K562 (cell line): ENCODE measurements around the gene LAMA5. TPM values are rescaled to one million over a fixed set of nuclear protein-coding genes. Genes with fewer than 3 reads are reported as not detected.

Experiments
- CEBPG ChIP-seq, 3 experiments: fragments of 200-800 bp in 1 of 3; sonication (Bioruptor generic) in 1 of 3; sonication (generic) in 1 of 3; formaldehyde crosslinking in 1 of 3; IDR thresholded peaks in 2 of 3; conservative IDR thresholded peaks in 1 of 3; 2 replicates each; pipeline versions ENCODE4 v1.6.1 to v1.8.0; 2016 to 2022; ENCODE audit warnings: missing compliant biosample characterization in 2 of 3, missing genetic modification characterization in 2 of 3, mild to moderate bottlenecking in 1 of 3, missing genetic modification reagents in 1 of 3
- CLOCK ChIP-seq: fragments of 250-450 bp; sonication (Bioruptor Pico); IDR thresholded peaks from 2 replicates; pipeline ENCODE4 v1.4.0; 2020; ENCODE audit warnings: mild to moderate bottlenecking, moderate library complexity, borderline replicate concordance
- HNRNPLL ChIP-seq: fragments of 200-400 bp; formaldehyde crosslinking; IDR thresholded peaks from 2 replicates; pipeline ENCODE4 v1.6.1; 2017; ENCODE audit warnings: low read length, low read depth, mild to moderate bottlenecking; ENCODE audit not compliant: poor library complexity, severe bottlenecking
- ILF3 ChIP-seq: fragments of 450-650 bp; IDR thresholded peaks from 2 replicates; pipeline ENCODE4 v1.6.1; 2018; ENCODE audit warnings: antibody characterized with exemption, mild to moderate bottlenecking, moderate library complexity, borderline replicate concordance
- LEF1 ChIP-seq: fragments of 450-650 bp; IDR thresholded peaks from 2 replicates; pipeline ENCODE4 v1.6.1; 2016; ENCODE audit warnings: mild to moderate bottlenecking
- MAZ ChIP-seq, 2 experiments: fragments of 450-650 bp in 1 of 2; sonication (generic) in 1 of 2; formaldehyde crosslinking; IDR thresholded peaks in 1 of 2; conservative IDR thresholded peaks in 1 of 2; 2 replicates each; pipeline versions ENCODE4 v1.4.0 to v1.5.0; 2020; ENCODE audit warnings: mild to moderate bottlenecking in 1 of 2, missing genetic modification reagents in 1 of 2
- MEF2D ChIP-seq: conservative IDR thresholded peaks from 2 replicates; pipeline ENCODE4 v1.6.1; 2016; ENCODE audit warnings: low read depth, missing genetic modification characterization, missing compliant biosample characterization
- MXI1 ChIP-seq: IDR thresholded peaks from 2 replicates; pipeline ENCODE4 v1.6.1; 2011; ENCODE audit warnings: low read depth, mild to moderate bottlenecking, improper control_type of control experiment, low read length
- NFE2 ChIP-seq: IDR thresholded peaks from 2 replicates; pipeline ENCODE4 v1.6.1; 2014; ENCODE audit warnings: antibody characterized with exemption, low read depth
- NFRKB ChIP-seq: fragments of 450-650 bp; IDR thresholded peaks from 2 replicates; pipeline ENCODE4 v1.6.1; 2016; ENCODE audit warnings: low read depth
- NR2C2 ChIP-seq, 2 experiments: fragments of 200-800 bp in 1 of 2; sonication (Bioruptor generic) in 1 of 2; sonication (generic) in 1 of 2; formaldehyde crosslinking in 1 of 2; IDR thresholded peaks; 2 replicates each; pipeline versions ENCODE4 v1.6.1 to v1.8.0; 2016 to 2022; ENCODE audit warnings: mild to moderate bottlenecking in 1 of 2, missing compliant biosample characterization in 1 of 2, missing genetic modification characterization in 1 of 2, missing genetic modification reagents in 1 of 2
- POLR2A ChIP-seq: fragments of 450-650 bp; conservative IDR thresholded peaks from 2 replicates; pipeline ENCODE4 v1.6.1; 2016
- POLR3G ChIP-seq: IDR thresholded peaks from 2 replicates; pipeline ENCODE4 v1.6.1; 2011; ENCODE audit not compliant: insufficient read length, insufficient replicate concordance; ENCODE audit errors: extremely low read depth
- RBM15 ChIP-seq: fragments of 200-400 bp; formaldehyde crosslinking; IDR thresholded peaks from 2 replicates; pipeline ENCODE4 v1.6.1; 2018; ENCODE audit warnings: mild to moderate bottlenecking, low read length, moderate library complexity; ENCODE audit not compliant: insufficient read depth
- SAFB ChIP-seq: fragments of 200-400 bp; formaldehyde crosslinking; IDR thresholded peaks from 2 replicates; pipeline ENCODE4 v1.6.1; 2017; ENCODE audit warnings: low read depth, low read length, borderline replicate concordance
- ZNF408 ChIP-seq: fragments of 250-450 bp; sonication (Bioruptor Pico); IDR thresholded peaks from 2 replicates; pipeline ENCODE4 v1.4.0; 2020; ENCODE audit warnings: low read depth, mild to moderate bottlenecking, moderate library complexity
- ZNF57 ChIP-seq: fragments of 450-650 bp; formaldehyde crosslinking; IDR thresholded peaks from 2 replicates; pipeline ENCODE4 v1.4.0; 2020; ENCODE audit warnings: mild to moderate bottlenecking, moderate library complexity
- polyA plus RNA-seq, 8 experiments: library from polyadenylated mRNA; depleted of rRNA in 4 of 8; stranded (reverse) in 5 of 8; unstranded in 3 of 8; fragments of >200 nt; fragmentation: Nextera tagmentation in 2 of 8; fragmentation: Illumina TruSeq in 1 of 8; extraction: Ambion mirVana in 2 of 8; extraction: Trizol in 1 of 8; gene quantifications; 2 replicates each; pipeline versions ENCODE4 v1.2.1 to v1.2.3, GENCODE V29; 2011 to 2014; ENCODE audit warnings: inconsistent platforms in 1 of 8, missing spikeins in 1 of 8
- total RNA-seq, 7 experiments: library from RNA; depleted of rRNA in 6 of 7; stranded (reverse); fragments of >200 nt in 6 of 7; fragmentation: Illumina TruSeq in 2 of 7; extraction: Trizol in 2 of 7; gene quantifications; 2 replicates each; pipeline versions ENCODE4 v1.2.1 to v1.2.3, GENCODE V29; 2011 to 2021; ENCODE audit warnings: low replicate concordance in 1 of 7
- TF ChIP-seq, protein P1 (sequence below): fragments of 250-450 bp; sonication (Bioruptor Pico); IDR thresholded peaks from 2 replicates; pipeline ENCODE4 v1.8.0; 2022; ENCODE audit warnings: moderate library complexity, mild to moderate bottlenecking, inconsistent platforms
- TF ChIP-seq, protein P2 (sequence below), 2 experiments: fragments of 450-650 bp in 1 of 2; sonication (generic) in 1 of 2; formaldehyde crosslinking in 1 of 2; IDR thresholded peaks in 1 of 2; conservative IDR thresholded peaks in 1 of 2; 2 replicates each; pipeline versions ENCODE4 v1.6.1 to v1.8.1; 2016 to 2023; ENCODE audit warnings: mild to moderate bottlenecking in 2 of 2, moderate library complexity in 2 of 2, inconsistent platforms in 1 of 2, missing genetic modification reagents in 1 of 2
- TF ChIP-seq, protein P3 (sequence below): IDR thresholded peaks from 2 replicates; pipeline ENCODE4 v1.6.1; 2011; ENCODE audit warnings: borderline replicate concordance, low read depth, mild to moderate bottlenecking, moderate library complexity, low read length; ENCODE audit not compliant: insufficient read depth, poor library complexity, severe bottlenecking

LAMA5 gene
- total and polyA plus RNA-seq, 9 of the 15 experiments (the other 6 are each of a cell fraction or from before 2014, with no cell fraction given) = 0.31 to 101 (median 7.8) TPM

- no peak for TF ChIP-seq CLOCK
- no peak for TF ChIP-seq POLR2A
- TF ChIP-seq MAZ (CRISPR knock-in tag; conservative IDR thresholded peaks at IDR 0.05 in 1 of 2, IDR thresholded peaks at IDR 0.05 in 1 of 2) = peak; percentile 50 to 95
- TF ChIP-seq, protein P1, sequence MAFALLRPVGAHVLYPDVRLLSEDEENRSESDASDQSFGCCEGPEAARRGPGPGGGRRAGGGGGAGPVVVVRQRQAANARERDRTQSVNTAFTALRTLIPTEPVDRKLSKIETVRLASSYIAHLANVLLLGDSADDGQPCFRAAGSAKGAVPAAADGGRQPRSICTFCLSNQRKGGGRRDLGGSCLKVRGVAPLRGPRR (CRISPR knock-in tag) = no peak
- TF ChIP-seq NFRKB = no peak
- TF ChIP-seq, protein P2, sequence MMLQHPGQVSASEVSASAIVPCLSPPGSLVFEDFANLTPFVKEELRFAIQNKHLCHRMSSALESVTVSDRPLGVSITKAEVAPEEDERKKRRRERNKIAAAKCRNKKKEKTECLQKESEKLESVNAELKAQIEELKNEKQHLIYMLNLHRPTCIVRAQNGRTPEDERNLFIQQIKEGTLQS (IDR thresholded peaks at IDR 0.05) = peak; percentile 56
- TF ChIP-seq, protein P2 (CRISPR knock-in tag; conservative IDR thresholded peaks at IDR 0.05) = no peak
- TF ChIP-seq ZNF57 (CRISPR knock-in tag) = no peak
- TF ChIP-seq, protein P3, sequence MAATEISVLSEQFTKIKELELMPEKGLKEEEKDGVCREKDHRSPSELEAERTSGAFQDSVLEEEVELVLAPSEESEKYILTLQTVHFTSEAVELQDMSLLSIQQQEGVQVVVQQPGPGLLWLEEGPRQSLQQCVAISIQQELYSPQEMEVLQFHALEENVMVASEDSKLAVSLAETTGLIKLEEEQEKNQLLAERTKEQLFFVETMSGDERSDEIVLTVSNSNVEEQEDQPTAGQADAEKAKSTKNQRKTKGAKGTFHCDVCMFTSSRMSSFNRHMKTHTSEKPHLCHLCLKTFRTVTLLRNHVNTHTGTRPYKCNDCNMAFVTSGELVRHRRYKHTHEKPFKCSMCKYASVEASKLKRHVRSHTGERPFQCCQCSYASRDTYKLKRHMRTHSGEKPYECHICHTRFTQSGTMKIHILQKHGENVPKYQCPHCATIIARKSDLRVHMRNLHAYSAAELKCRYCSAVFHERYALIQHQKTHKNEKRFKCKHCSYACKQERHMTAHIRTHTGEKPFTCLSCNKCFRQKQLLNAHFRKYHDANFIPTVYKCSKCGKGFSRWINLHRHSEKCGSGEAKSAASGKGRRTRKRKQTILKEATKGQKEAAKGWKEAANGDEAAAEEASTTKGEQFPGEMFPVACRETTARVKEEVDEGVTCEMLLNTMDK = peak; percentile 87
- TF ChIP-seq MEF2D = 0 out of 2 replicates have a peak, but pooled peaks have one; percentile 22
- TF ChIP-seq LEF1 = no peak
- TF ChIP-seq POLR3G = no peak
- TF ChIP-seq SAFB = no peak
- TF ChIP-seq HNRNPLL = peak; percentile 9
- peak; percentile 89 for TF ChIP-seq CEBPG (CRISPR knock-in tag; IDR thresholded peaks at IDR 0.05)
- peak; percentile 89 to 92 for TF ChIP-seq CEBPG (tag; conservative IDR thresholded peaks at IDR 0.05 in 1 of 2, IDR thresholded peaks at IDR 0.05 in 1 of 2)
- 0 out of 2 replicates have a peak, but pooled peaks have one; percentile 25 for TF ChIP-seq ILF3
- TF ChIP-seq MXI1 = 0 out of 2 replicates have a peak, but pooled peaks have one; percentile 38
- TF ChIP-seq RBM15 = no peak
- 0 out of 2 replicates have a peak, but pooled peaks have one; percentile 23 for TF ChIP-seq NR2C2 (CRISPR knock-in tag; IDR thresholded peaks at IDR 0.05)
- TF ChIP-seq NR2C2 (tag; IDR thresholded peaks at IDR 0.05) = 0 out of 2 replicates have a peak, but pooled peaks have one; percentile 32
- no peak for TF ChIP-seq ZNF408
- TF ChIP-seq NFE2 = peak; percentile 29; the same call in 1 of the 2 replicates
Observed at GRCh38 chr20:62301773-62302340, 65.3 kb downstream of the LAMA5 start (continued).
